ENCODE measurements around the gene SNX9.

The SNX9 gene

DNA sequence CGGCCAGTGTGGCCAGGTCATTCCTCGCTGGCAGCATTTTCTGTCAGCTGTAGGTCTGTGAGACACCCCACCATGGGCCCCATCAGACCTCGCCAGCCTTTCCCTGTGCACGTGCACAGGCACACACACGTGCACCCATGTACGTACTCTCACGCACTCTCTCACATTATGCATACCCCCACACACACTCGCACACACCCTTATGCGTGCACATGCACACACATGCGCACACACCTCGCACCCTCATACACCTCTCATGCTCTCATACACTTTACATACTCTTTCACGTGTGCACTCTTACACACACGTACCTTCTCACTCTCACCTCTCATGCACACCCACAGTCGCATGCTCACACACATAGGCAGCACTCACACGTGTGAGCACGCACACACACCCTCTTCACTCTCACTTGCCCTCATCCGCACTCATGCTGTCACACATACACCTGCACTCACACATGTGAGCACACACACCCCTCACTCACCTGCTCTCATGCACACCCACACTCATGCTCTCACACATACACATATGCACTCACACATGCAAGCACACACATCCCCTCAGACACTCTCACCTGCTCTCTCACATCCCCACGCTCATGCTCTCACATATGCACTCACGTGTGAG is 46.7 kb downstream of the SNX9 start:
- H3K27me3 Mint-ChIP-seq: no peaks in the 10 kb centered on the region
- H3K27ac Mint-ChIP-seq: no peak overlapping the region
- ATAC-seq (no peak), DNase-seq (no peak)
- no peaks in the 10 kb centered on the region for H3K9me3 Mint-ChIP-seq
- peaks cover 30% of the 10 kb centered on the region for H3K4me1 Mint-ChIP-seq
- peaks cover 27% of the 10 kb centered on the region for H3K36me3 Mint-ChIP-seq (ENCODE audit: low read depth)
- no peak overlapping the region for H3K4me3 Mint-ChIP-seq

DNA sequence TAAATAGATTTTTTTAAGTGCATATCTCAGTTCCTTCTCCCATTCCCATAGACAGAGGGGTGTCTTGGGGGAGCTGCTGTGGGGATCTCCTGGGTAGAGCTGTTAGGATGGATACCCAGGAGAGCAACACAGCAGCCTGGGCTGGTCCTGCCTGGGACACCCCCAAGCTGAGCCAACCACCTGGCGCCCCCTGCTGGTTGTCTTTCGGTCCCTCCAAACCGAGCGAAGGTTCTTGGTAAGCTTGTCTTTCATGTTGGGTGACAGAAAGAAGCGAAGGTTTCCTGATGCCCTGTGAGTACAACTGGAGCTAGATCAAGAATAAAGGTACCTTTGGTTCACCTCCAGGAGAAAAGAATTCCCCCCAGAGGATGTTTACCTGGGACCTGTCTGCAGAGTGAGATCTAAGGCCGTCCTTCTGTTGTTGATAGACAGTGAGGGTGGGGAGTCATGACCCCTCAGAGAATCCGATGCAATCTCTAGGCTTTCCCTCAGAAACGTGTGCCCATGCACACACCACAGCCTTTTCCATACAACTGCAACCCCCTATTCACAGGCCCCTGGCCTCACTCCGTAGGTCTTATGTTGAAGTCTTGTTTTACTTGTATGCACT is 50.8 kb downstream of the SNX9 start:
- Mint-ChIP-seq H3K27me3 (no peaks in the 10 kb centered on the region), H3K27ac (no peak overlapping the region), H3K4me1 (peaks cover 40% of the 10 kb centered on the region), H3K36me3 (ENCODE audit: low read depth) (peaks cover 52% of the 10 kb centered on the region), H3K9me3 (no peaks in the 10 kb centered on the region), H3K4me3 (no peak overlapping the region)
- DNase-seq (peak; percentile 91), ATAC-seq (peak; percentile 86)

DNA sequence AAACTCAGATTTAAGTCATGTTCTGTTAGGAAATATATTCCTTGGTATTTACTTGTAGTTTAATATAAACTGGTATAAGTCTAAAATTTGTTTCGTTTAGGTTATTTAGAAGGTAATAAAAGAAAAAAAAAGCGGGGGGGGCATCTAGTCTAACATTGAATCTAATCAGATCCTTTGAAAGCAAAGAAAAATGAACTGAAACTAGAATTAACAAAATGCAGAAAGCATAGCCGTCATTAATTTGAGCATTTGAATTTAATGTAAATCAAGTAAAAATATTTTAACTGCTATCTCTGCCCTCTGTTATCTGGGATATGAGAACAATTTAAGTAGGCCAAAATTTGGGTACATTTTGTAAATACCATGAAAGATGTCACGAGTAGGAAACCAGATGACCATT is 54.1 kb downstream of the SNX9 start:
- DNase-seq (no peak), ATAC-seq (no peak)
- Mint-ChIP-seq H3K27ac (peak overlapping the region; percentile 72), H3K9me3 (peaks cover 7% of the 10 kb centered on the region), H3K4me3 (no peak overlapping the region), H3K36me3 (ENCODE audit: low read depth) (peaks cover 84% of the 10 kb centered on the region), H3K27me3 (no peaks in the 10 kb centered on the region), H3K4me1 (peaks cover 71% of the 10 kb centered on the region)

DNA sequence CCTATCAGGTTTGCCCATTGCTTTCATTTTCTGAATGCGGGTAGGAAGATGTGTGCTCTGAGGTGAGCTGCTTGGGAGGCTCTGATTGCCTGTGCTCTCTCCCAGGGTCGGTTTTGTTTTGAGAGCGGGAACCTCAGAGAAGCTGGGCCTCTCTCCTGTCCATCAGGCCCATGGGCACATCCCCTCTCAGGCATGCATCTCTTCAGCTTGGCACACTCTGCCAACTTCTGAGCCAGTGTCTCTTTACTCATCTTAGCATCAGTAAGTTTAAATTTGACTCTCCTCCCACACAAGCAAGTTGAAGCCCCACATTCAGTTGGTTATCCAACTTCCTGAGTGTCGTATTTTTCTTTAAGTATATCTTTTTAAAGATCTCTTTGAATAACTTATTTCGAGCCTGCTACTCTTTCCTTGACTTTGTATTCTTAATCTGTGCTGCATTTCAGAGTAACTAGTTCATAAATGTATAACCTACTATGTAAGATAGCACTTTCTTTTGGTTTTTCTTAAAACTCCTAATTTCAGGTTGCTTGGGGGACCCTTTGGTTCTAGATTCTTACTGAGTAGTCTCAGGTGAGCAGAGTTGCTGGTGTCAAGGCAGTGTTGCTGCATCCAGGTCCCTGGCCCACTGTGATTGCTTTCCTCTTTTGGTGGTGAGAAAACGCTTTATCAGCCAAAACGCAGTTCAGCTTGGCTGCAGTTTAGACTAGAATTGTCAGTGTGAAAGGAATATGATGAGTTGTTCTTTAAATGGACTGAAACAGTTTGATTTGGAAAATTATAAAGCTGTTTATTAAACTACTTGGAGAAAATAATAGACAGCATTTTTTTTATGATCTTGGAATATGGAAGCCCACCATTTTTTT is 54.8 kb downstream of the SNX9 start:
- H3K27ac Mint-ChIP-seq: peak overlapping the region; percentile 72
- no peak overlapping the region for H3K4me3 Mint-ChIP-seq
- peak; percentile 80 for ATAC-seq
- H3K9me3 Mint-ChIP-seq: peaks cover 7% of the 10 kb centered on the region
- no peaks in the 10 kb centered on the region for H3K27me3 Mint-ChIP-seq
- H3K36me3 Mint-ChIP-seq (ENCODE audit: low read depth): peaks cover 87% of the 10 kb centered on the region
- DNase-seq: no peak
- peaks cover 73% of the 10 kb centered on the region for H3K4me1 Mint-ChIP-seq

DNA sequence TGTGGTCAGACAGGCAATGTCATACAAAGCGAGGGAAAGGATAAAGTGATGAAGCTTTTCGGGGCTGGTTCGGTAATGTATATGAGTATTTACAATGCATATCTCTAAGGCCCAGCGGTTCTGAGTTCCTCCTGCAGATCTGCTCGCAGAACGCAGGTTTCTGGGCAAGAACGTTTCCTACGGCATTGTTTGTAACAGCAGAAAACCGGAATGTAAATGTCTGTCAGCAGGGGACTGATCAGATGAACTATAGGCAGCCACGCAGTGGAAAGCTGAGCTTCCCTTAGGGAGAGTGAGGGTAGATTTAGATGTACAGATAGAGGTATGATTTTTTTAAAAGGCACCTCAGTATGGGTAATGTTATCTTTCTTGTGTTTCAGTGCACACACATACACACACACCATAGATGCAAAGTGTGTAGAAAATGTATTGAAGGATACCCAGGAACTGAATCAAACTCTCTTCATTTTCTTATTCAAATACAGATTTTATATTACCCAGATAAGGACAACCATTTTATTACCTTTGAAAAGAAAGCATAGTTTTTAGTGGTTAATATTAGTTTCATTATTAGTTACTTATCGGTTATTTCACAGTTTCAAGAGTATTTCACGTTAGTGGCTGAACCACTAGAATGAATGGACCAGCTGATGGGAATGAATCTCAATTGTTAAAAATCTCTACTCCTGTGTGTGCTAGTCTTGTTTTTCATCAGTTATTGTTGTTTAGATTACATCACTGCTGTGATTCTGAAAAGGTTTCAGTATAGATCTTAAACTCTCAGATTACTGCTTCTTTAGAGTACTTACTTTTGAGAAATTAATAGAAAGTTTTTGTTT is 56.2 kb downstream of the SNX9 start:
- Mint-ChIP-seq H3K4me3 (no peak overlapping the region), H3K4me1 (peaks cover 78% of the 10 kb centered on the region), H3K9me3 (peaks cover 10% of the 10 kb centered on the region), H3K36me3 (ENCODE audit: low read depth) (peaks cover 90% of the 10 kb centered on the region), H3K27me3 (no peaks in the 10 kb centered on the region), H3K27ac (no peak overlapping the region)
- ATAC-seq (no peak), DNase-seq (no peak)

DNA sequence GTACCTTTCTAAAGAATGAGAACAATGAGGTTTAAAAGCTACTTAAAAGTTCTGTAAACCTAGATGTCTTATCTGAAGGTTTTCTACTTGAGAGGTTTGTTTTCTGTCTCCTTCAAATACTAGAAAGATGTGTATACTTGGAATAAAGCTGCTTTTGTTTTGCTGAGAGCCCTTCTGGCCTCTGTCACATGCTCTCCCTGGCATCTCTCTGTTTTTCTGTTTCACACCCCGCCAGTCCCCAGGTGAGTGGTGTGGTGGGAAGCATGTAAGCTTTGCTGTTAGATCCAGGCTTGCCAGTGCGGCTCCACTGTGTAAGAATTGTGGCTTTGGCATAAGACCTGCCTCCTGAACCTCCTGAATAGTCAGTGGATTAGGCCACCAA is 56.8 kb downstream of the SNX9 start:
- Mint-ChIP-seq H3K4me3 (no peak overlapping the region), H3K27ac (no peak overlapping the region), H3K36me3 (ENCODE audit: low read depth) (peaks cover 89% of the 10 kb centered on the region), H3K27me3 (no peaks in the 10 kb centered on the region), H3K9me3 (peaks cover 10% of the 10 kb centered on the region), H3K4me1 (peaks cover 84% of the 10 kb centered on the region)
- ATAC-seq: no peak
- DNase-seq: no peak

DNA sequence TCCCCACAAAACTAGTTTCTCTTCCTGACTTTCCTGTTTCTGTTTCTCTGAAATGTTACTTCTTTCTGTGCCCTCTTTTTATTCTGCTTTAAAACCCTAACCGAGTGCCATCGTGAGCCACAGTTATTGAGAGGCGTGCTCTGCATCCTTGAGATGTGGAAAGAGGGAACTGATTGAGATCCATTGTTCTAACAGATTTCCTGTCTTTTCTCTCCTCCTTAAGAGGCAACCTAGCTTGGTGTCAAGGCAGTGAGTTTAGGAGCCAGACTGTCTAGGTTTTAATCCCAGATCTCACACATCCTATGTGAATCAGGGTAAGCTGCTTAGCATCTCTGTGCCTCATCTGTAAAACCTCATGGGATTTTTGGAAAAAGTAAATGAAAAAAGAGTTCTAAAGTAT is 57.5 kb downstream of the SNX9 start:
- ATAC-seq (no peak), DNase-seq (no peak)
- Mint-ChIP-seq H3K27ac (peak overlapping the region; percentile 57), H3K9me3 (peaks cover 10% of the 10 kb centered on the region), H3K36me3 (ENCODE audit: low read depth) (peaks cover 89% of the 10 kb centered on the region), H3K4me1 (peaks cover 90% of the 10 kb centered on the region), H3K4me3 (no peak overlapping the region), H3K27me3 (no peaks in the 10 kb centered on the region)

DNA sequence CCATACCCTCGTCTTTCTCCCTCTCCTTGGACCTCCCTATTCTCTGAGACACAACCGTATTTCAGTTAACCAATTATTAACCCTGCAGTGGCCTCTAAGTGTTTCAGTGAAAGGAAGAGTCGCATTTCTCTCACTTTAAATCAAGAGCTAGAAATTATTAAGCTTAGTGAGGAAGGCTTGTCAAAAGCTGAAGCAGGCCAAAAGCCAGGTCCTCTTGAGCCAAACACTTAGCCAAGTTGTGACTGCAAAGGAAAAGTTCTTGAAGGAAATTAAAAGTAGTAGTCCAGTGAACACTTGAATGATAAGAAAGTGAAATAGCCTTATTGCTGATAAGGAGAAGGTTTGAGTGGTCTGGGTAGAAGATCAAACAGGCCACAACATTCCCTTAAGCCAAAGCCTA is 58.3 kb downstream of the SNX9 start:
- peaks cover 14% of the 10 kb centered on the region for H3K9me3 Mint-ChIP-seq
- no peak overlapping the region for H3K27ac Mint-ChIP-seq
- H3K4me1 Mint-ChIP-seq: peaks cover 96% of the 10 kb centered on the region
- H3K36me3 Mint-ChIP-seq (ENCODE audit: low read depth): peaks cover 92% of the 10 kb centered on the region
- H3K27me3 Mint-ChIP-seq: no peaks in the 10 kb centered on the region
- H3K4me3 Mint-ChIP-seq: no peak overlapping the region
- DNase-seq (no peak), ATAC-seq (no peak)

DNA sequence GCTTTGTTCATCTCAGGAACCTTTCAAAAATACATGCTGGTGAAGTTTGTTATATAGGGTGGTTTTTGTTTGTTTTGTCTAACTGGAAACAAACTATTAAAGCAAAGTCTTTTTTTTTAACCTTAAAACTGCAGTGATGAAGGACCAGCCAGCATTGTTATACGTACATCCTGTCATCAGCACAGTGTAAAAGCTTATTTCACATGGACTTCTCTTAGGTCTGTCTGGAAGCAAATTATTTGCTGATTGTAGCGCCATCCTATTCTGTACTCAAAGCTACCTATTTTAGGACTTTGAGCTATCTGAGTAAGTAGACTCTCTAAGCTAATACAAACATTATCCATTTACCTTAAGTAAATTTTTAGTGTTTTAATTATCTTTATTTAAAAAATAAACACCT is 61.7 kb downstream of the SNX9 start:
- Mint-ChIP-seq H3K4me3 (peak overlapping the region; percentile 44), H3K4me1 (peaks cover 83% of the 10 kb centered on the region), H3K27ac (peak overlapping the region; percentile 92), H3K9me3 (peaks cover 14% of the 10 kb centered on the region), H3K27me3 (no peaks in the 10 kb centered on the region), H3K36me3 (ENCODE audit: low read depth) (peaks cover 93% of the 10 kb centered on the region)
- DNase-seq (no peak), ATAC-seq (no peak)

DNA sequence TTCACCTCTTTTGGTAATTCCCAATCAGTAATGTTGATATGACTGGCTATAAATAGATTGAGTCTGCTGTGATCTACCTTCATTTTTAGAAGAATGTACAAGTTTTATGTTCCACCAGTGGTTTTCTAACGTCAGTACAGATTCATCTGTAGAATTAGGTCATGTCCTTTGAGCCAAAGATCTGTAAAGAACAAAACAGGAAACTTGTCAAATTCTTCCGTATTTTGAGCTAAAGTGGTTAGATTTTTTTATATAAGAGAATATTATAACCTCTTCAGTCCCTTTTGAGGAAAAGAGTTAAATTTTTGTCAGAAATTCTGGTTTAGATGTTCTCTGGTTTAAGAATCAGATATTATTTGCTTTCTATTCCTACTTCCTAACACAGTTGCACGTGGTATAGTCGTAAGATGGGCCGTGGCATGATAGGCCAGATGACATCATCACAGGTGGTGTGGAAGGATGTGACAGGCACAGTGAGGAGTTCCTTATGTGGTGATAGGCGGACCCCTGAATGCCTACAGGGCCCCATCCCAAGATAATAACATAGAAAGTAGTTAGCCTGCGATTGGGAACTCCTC is 62.3 kb downstream of the SNX9 start:
- Mint-ChIP-seq H3K36me3 (ENCODE audit: low read depth) (peaks cover 92% of the 10 kb centered on the region), H3K9me3 (peaks cover 14% of the 10 kb centered on the region), H3K27ac (peak overlapping the region; percentile 92), H3K4me3 (peak overlapping the region; percentile 44), H3K27me3 (no peaks in the 10 kb centered on the region), H3K4me1 (peaks cover 79% of the 10 kb centered on the region)
- ATAC-seq (peak; percentile 92), DNase-seq (peak; percentile 41)

DNA sequence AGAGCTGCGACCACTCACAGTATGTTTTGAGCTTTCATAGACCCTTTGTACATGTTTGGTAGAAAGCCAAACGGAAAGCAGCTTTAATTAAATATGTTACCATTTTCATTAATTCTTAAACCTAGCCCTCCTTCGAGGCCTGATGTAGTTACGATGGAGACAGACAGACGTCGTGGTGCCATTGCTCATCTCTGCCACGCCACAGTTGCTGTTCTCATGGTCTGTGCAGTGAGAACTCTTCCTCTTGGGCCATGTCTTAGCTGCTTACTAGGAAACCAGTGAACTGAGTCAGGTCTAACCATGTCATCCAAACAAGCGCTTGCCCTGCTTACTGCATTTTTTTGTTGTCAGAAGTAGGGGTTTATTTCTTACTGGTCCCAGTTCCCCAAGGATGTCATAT is 62.8 kb downstream of the SNX9 start:
- H3K27ac Mint-ChIP-seq: peak overlapping the region; percentile 92
- peaks cover 14% of the 10 kb centered on the region for H3K9me3 Mint-ChIP-seq
- no peak for DNase-seq
- H3K36me3 Mint-ChIP-seq (ENCODE audit: low read depth): peaks cover 88% of the 10 kb centered on the region
- peak overlapping the region; percentile 44 for H3K4me3 Mint-ChIP-seq
- H3K4me1 Mint-ChIP-seq: peaks cover 76% of the 10 kb centered on the region
- H3K27me3 Mint-ChIP-seq: no peaks in the 10 kb centered on the region
- ATAC-seq: peak; percentile 73

DNA sequence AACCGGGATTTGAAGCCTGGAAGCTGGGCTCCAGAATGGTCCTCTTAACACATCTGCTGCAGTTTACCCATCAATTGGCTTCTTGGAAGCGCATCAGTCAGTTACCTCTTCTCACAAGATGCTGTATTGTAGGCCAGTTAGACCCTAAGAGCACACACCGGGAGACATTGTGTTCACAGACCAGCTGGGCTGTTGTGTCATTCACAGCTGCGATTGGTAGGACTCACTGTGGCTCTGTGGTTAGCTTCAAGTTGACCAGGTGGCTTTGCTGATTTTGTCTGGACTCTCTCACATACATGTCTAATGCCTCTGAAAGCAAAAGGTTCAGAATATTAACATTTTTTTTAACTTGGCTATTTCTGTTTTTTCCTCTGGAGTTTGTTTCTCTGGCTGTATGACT is 64.8 kb downstream of the SNX9 start:
- DNase-seq (no peak), ATAC-seq (no peak)
- H3K4me1 Mint-ChIP-seq: peaks cover 75% of the 10 kb centered on the region
- peaks cover 7% of the 10 kb centered on the region for H3K9me3 Mint-ChIP-seq
- no peak overlapping the region for H3K4me3 Mint-ChIP-seq
- H3K27me3 Mint-ChIP-seq: no peaks in the 10 kb centered on the region
- peaks cover 75% of the 10 kb centered on the region for H3K36me3 Mint-ChIP-seq (ENCODE audit: low read depth)
- H3K27ac Mint-ChIP-seq: no peak overlapping the region

DNA sequence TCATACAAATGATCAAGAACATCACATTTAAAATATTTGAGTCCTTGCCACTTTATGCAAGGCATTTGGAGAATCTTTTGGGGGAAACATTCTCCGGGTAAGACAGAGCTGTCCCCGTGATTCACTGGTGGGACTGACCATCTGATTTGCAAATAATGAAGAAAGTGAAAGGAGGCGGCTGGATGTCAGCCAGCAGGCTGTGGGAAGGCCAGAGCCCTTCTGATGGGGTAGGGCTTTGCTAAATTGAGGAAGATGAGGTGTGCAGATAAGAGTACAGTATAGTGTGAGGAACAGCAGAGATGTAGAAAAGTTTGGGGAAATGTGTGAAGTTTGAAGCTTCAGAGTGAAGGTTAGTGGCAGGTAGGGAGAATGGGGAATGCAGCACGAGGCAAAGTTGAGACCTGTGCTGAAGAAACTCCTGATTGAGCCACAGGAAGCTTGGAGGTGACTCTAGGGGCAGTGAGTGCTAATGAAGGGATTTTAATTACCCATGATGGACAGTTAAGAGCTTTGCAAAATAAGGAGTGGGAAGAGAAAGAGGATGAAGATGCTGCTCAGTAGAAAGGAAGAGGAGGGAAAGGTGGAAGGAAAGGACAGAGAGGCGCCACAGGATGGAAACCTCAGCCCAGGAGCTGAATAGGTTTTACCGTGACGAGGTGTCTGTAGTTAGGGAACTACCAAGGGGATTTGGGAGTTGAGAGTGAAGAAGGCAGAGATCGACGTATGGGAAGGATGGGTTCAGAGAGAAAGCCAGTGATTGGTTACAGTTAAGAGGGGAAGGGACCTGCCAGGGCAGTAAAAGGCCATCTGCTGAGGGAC is 68.7 kb downstream of the SNX9 start:
- DNase-seq (no peak), ATAC-seq (no peak)
- Mint-ChIP-seq H3K36me3 (ENCODE audit: low read depth) (peaks cover 49% of the 10 kb centered on the region), H3K27ac (peak overlapping the region; percentile 33), H3K9me3 (no peaks in the 10 kb centered on the region), H3K27me3 (no peaks in the 10 kb centered on the region), H3K4me3 (no peak overlapping the region), H3K4me1 (peaks cover 45% of the 10 kb centered on the region)
